BE2C (cell line): ENCODE results near the gene PRR3.

ENCODE experiments used
- DNase-seq: peaks from one replicate; pipeline ENCODE4 v3.0.0-alpha.2; 2020
- H3K27me3 ChIP-seq: fragments of 250-450 bp; sonication (Bioruptor Pico); 2 replicates; pipeline ENCODE4 v1.5.1; 2020; ENCODE audit warnings: mild to moderate bottlenecking
- H3K36me3 ChIP-seq: fragments of 250-450 bp; sonication (Bioruptor Pico); 2 replicates; pipeline ENCODE4 v1.5.1; 2020; ENCODE audit warnings: mild to moderate bottlenecking
- H3K4me1 ChIP-seq: fragments of 250-450 bp; sonication (Bioruptor Pico); 2 replicates; pipeline ENCODE4 v1.5.1; 2020
- H3K4me3 ChIP-seq: 2 replicates; pipeline ENCODE4 v1.5.1; 2011; ENCODE audit warnings: low read depth, low read length
- H3K9me3 ChIP-seq: fragments of 250-450 bp; sonication (Bioruptor Pico); 2 replicates; pipeline ENCODE4 v1.5.1; 2020
- CTCF ChIP-seq: IDR thresholded peaks from 2 replicates; pipeline ENCODE4 v1.5.1; 2012; ENCODE audit warnings: mild to moderate bottlenecking, low read depth, low read length

Gene PRR3

GRCh38 chr6:30603961-30604360 lies 46.9 kb downstream of the PRR3 start:
- no peak for TF ChIP-seq CTCF
- Histone ChIP-seq H3K36me3 (peaks cover 87% of the 10 kb centered on the region), H3K27me3 (no peaks in the 10 kb centered on the region), H3K9me3 (no peaks in the 10 kb centered on the region), H3K4me3 (no peak overlapping the region), H3K4me1 (no peaks in the 10 kb centered on the region)
- no peak for DNase-seq

- Histone ChIP-seq H3K4me1 (peaks cover 4% of the 10 kb centered on the region; the same call in 1 of the 2 replicates), H3K27me3 (no peaks in the 10 kb centered on the region), H3K36me3 (peaks cover 82% of the 10 kb centered on the region), H3K4me3 (no peak overlapping the region), H3K9me3 (no peaks in the 10 kb centered on the region)
- DNase-seq: no peak
- no peak for TF ChIP-seq CTCF
Measured at GRCh38 chr6:30610065-30610464, 53.0 kb downstream of the PRR3 start.

- no peak for DNase-seq
- peaks cover 81% of the 10 kb centered on the region for H3K36me3 ChIP-seq
- H3K27me3 ChIP-seq: no peaks in the 10 kb centered on the region
- peaks cover 4% of the 10 kb centered on the region; the same call in 1 of the 2 replicates for H3K4me1 ChIP-seq
- TF ChIP-seq CTCF: no peak
- no peak overlapping the region for H3K4me3 ChIP-seq
- no peaks in the 10 kb centered on the region for H3K9me3 ChIP-seq
Measured at GRCh38 chr6:30611150-30611855, 54.2 kb downstream of the PRR3 start.

- no peak for TF ChIP-seq CTCF
- H3K4me3 ChIP-seq: no peak overlapping the region
- peaks cover 4% of the 10 kb centered on the region; the same call in 1 of the 2 replicates for H3K4me1 ChIP-seq
- H3K36me3 ChIP-seq: peaks cover 81% of the 10 kb centered on the region
- DNase-seq: no peak
- no peaks in the 10 kb centered on the region for H3K9me3 ChIP-seq
- H3K27me3 ChIP-seq: no peaks in the 10 kb centered on the region
Measured at GRCh38 chr6:30611856-30612194, 54.7 kb downstream of the PRR3 start.

- peaks cover 4% of the 10 kb centered on the region; the same call in 1 of the 2 replicates for H3K4me1 ChIP-seq
- no peaks in the 10 kb centered on the region for H3K9me3 ChIP-seq
- peaks cover 79% of the 10 kb centered on the region for H3K36me3 ChIP-seq
- no peak for DNase-seq
- peak; percentile 43 for TF ChIP-seq CTCF
- H3K4me3 ChIP-seq: no peak overlapping the region
- no peaks in the 10 kb centered on the region for H3K27me3 ChIP-seq
Measured at GRCh38 chr6:30612213-30612612, 55.1 kb downstream of the PRR3 start.

GRCh38 chr6:30612687-30613248 lies 55.7 kb downstream of the PRR3 start:
- no peak for TF ChIP-seq CTCF
- Histone ChIP-seq H3K4me3 (no peak overlapping the region), H3K4me1 (peaks cover 4% of the 10 kb centered on the region; the same call in 1 of the 2 replicates), H3K36me3 (peaks cover 73% of the 10 kb centered on the region), H3K27me3 (no peaks in the 10 kb centered on the region), H3K9me3 (no peaks in the 10 kb centered on the region)
- no peak for DNase-seq
